ENCODE data around the gene APC2.
"Not testable (repeated sequence)": the region's sequence is repeated elsewhere in the genome, so short reads cannot be mapped to it uniquely, and the experiment has no call there.

APC2 gene

DNA sequence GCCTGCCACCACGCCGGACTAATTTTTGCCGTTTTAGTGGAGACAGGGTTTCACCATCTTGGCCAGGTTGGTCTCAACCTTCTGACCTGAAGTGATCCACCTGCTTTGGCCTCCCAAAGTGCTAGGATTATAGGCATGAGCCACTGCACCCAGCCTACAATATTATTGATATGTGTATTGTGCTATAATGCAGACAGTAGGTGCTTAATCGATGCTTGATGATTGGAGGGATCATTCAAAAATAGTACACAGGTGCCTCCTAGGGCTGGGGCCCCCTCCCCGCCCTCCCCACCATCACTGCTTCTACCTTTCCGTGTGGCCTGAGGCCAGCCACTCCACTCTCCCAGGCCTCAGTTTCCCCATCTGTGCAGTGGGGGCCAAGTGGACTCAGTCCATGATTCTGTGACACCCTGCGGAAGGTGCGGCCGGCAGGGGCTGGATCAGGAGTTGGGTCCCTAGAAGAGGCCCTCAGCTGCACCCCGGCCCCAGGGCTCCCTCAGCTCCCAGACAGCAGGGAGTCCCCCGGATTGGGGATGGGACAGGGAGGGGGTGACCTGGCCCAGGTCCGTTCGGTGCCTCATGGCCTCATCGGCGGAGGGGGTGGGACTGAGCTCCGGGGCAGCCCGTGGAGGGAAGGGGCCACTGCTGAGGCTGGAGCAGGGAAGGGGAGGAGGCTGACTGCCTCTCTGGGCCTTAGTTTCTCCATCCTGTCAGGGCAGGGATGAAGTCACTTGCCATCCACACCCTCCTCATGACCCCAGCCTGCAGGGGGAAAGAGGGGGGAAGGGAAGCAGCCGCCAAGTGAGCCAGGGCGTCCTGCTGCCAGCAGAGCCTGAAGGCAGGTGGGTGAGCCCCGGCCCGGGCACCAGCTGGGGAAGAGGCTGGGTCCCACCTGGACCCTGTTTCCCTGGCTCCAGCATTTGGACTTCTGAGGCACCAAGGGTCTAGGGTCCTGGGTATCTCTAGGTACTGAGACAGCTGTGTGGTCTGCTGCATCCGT lies 61.7 kb downstream of the APC2 start:
- DNase-seq (ENCODE audit: low spot score), result no peak

DNA sequence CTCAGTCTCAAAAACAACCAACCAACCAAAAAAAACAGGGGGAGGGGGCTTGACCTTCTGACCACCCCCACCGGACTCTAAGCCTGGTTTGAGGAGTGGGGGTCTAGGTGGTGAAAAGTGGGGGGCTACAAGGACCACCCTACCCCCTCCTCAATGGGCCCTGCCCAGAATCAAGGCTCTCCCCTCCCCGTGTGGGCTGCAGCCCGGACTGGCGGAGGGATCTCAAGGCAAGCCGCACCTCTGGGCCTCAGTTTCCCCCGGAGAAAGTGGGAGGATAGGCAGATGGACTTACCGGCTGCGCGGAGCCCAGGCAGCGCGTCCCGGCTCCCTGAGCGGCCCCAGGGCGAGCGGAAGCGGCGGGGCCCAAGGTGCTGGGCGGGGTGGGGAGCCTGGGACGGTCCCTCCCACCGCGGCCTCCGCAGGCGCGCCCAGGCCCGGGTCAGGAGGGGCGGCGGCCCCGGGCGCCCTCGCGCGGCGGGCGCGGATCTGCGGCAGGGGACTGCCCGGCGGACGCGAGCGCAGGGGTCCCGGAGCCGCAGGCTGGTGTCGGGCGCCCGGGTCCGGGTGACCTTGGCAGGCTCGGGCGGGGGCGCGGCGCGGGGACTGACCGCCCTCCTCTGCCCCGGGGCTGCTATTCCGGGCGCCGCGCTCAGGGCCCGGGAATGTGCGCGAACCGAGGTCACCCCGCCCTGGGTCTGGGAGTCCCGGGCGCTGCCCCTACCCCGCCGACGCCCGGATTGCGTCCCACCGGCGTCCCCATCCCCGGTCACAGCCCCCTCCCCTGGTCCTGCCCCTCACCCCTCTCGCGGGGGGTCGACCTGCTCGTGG lies 63.0 kb downstream of the APC2 start, which contains the start of gene ADAMTSL5:
ADAMTSL5 (minus strand) TSS at position 349 of the 828 bp plus-strand sequence. CDS start 2,076 bp downstream, outside the sequence.
- DNase-seq (ENCODE audit: low spot score), result peak; percentile 93

DNA sequence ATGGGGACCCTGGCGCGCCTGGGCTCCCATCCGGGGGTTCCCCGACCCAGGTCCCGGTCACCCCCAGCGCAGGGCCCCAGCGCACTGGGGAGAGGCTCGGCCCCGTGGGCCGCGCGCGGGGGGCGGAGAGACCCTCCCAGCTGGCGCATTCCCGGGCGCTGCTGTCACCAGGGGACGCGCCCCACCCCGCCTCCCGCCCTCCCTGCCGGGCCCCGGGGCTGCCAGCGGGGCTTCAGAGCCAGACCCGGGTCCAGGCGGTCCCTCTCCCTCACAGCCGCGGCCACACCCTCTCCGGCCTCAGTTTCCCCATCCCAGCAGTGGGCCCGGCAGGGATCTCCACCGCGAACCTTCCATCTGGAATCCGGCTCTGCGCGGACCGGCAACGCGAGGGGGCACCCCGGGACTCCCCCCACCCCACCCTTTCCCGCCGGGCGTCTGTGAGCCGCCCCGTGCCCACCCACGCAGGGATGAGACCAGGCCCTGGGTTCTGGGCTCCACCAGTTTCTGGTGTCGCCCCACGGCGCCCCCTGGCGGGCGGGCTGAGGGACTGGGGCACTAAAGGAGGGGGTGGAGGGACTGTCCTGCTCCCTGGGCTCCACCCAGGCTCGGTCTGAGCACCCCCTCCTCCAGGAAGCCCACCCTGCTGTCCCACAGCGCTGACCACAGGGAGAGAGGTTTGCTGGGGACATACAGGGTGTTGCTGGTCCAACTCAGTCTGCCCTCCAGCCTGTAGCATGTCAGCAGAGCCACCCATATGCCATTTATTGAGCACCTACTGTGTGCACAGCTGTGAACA lies 63.8 kb downstream of the APC2 start:
- DNase-seq (ENCODE audit: low spot score), result peak; percentile 89

DNA sequence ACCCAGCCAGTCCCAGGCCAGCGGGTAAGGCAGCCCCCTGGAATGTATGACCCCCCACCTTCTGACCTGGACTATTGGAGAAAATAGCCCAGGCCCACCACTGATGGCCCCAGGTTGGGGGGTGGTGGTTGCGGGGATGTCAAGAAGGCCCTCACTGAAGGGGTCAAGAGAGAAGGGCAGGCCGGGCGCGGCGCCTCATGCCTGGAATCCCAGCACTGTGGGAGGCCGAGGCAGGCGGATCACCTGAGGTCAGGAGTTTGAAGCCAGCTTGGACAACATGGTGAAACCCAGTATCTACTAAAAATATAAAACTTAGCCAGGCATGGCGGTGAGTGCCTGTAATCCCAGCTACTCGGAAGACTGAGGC lies 64.4 kb downstream of the APC2 start:
- DNase-seq (ENCODE audit: low spot score), result no peak

DNA sequence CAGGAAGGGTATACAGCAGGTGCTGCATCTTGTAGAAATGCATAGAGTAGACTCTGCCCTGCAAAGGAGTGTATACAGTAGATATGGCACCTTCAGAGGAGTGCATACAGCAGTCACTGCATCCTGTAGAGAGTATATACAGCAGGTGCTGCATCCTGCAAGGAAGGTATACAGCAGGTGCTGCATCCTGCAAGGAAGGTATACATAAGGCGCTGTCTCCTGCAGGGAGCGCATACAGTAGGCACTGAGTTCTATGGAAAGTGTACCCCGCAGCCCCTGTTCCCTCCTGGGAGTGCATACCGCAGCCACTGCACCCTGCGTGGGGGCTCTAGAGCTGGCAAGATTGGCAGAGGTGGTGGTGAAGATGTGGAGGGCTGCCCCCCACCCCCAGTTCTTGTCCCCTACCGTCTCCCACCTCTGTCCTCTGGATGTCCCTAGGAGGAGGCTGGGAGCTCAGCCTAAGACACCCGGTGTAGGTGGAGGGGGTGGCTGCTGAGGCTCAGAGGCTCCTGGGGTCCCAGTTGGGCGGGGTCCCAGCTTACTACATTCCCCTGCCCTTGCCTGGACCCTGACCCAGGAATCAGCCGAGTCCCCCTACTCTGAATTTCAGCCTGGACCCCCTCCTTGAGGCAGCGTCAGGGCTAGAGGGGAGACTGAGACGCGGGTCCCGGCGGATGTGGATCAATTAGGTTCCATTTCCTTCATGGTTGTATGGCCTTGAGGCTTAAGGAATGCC lies 65.2 kb downstream of the APC2 start:
- DNase-seq (ENCODE audit: low spot score), result no peak

DNA sequence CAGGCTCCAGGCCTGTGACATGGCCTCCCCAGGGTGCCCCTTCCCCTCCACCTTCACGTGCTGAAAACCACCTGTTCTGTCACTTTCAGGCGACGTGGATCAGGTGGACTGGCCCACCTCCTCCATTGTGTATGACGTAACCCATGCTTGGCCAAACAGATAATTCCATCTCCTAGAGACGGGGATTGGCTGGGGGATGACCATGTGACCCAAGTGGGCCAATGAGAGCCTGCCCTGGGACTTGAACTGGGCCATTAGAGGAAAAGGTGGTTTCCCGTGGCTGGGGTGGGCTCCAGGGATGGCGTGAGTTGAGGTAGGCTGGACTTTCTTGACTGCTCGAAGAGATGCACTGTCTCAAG lies 66.5 kb downstream of the APC2 start:
- DNase-seq (ENCODE audit: low spot score), result no peak

DNA sequence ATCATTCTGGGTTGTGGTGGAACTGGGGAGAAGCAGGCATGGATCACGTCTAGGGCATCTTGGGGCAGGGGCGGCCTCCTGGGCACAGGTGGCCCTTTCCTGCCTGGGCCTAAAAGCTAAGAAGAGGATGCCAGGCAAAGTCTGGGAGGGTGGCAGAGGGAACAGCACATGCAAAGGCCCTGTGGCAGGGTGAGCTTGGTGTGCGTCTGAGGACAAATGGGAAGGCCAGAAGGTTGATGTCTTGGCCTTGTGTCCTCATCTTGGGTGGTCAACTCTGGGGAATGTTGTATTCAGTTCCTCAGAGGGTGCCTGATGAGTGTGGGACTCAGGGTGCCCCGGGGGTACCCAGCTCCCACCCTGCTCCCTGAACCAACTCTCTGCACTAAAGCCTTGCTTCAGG lies 68.5 kb downstream of the APC2 start:
- DNase-seq (ENCODE audit: low spot score), result no peak

DNA sequence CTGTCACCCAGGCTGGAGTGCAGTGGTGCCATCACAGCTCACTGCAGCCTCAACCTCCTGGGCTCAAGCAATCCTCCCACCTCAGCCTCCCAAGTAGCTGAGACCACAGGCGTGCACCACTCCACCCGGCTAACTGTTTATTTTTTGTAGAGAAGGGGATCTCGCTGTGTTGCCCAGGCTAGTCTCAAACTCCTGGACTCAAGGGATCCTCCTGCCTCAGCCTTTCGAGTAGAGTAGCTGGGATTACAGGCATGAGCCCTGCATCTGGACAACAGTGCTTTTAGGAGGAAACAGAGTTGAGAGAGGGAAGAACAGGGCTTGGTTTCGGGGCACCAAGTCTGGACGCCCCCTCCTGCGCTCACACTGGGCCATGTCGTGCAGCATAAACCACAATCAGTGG lies 69.9 kb downstream of the APC2 start:
- DNase-seq (ENCODE audit: low spot score), result not testable (repeated sequence)

DNA sequence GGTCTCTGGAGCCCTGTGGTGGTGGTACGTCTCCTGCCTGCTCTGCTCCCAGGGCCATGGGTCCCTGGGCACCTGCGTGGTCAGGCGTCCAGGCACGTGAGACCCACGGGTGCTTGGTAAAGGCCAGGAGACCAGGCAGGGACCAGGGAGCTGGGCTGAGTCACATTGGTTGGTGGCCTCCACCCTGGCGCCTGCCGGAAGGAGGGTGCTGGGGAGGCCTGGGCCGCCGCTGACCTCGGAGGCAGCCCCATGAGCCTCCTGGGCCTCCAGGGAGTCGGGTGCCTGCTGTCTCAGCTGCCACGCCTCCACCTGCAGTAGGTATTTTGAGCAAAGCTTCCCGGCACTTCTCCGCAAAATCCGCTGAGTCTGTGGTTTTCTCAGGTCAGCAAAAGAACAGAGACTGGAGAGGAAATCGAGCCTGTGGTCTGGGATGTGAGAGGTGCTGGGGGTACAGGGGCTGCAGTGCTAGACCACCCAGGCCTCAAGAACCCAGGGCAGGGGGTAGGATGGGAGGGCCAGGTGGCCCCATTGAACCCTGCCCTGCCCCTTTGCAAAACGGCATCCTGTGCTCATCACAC lies 70.4 kb downstream of the APC2 start:
- DNase-seq (ENCODE audit: low spot score), result no peak

DNA sequence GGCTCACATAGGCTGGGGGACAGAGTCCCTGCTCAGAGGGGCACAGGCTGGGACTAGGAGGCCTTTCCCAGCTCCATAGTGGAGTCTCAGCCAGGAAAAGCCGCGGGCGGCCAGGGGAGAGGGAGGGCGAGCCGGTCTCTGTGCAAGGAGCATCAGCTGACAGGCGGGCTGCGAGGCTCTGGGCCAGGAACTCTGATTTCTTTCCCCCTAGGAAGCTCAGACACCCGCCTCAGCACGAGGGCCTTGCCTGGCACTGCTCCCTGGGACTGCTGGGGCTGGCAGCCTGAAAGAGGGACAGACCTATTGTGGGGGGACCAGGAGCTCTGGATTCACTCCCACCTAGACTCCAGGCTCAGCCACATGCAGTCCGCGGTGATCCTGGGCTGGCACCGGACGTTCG lies 71.7 kb downstream of the APC2 start:
- no peak for DNase-seq (ENCODE audit: low spot score)

DNA sequence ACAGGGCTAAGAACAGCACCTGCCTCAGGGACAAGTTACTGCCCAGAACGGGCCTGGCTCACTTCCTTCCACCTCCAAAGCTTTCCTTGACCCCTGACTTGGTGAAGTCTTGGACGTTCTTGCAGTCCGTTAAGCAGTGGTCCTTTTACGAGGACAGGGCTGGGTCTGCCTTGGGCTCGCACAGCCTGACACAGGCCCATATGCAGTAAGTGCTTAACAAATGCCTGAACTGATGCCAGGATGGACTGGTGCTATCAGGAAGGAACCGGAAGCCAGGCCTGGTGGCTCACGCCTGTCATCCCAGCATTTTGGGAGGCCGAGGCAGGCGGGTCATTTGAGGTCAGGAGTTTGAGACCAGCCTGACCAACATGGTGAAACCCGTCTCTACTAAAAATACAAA lies 72.1 kb downstream of the APC2 start:
- DNase-seq (ENCODE audit: low spot score), result no peak

DNA sequence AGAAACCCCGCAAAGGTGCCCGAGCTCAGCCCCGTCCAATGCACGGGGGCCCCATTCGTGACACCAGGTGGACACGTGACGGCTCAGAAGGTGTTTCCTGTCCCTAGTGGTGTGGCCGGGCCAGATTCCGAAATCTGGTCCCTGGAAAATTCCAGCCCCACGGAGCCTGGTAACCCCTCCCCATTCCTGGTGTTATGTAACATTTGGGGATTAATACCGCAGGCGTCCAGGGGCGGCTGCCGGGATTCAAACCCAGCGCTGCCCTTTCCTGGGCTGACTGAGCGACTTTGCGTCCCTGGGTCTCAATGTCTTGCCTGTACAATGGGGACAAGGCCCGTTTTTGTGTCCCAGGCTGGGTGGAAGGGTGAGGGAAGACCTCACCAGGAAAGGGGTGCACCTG lies 72.9 kb downstream of the APC2 start:
- no peak for DNase-seq (ENCODE audit: low spot score)
